MM.1S (cell line): Measurements from ENCODE around the gene PIK3C2A.
"Not testable (repeated sequence)": the region's sequence is repeated elsewhere in the genome, so short reads cannot be mapped to it uniquely, and the experiment has no call there.

ENCODE experiments used
- CTCF ChIP-seq: fragments of 300-600 bp; sonication (generic); IDR thresholded peaks from 2 replicates; pipeline ENCODE4 v1.5.1; 2016; ENCODE audit warnings: antibody characterized with exemption, low read length, mixed read lengths
- EZH2 ChIP-seq: fragments of 300-600 bp; sonication (generic); optimal IDR thresholded peaks from 2 replicates; pipeline ENCODE3; 2017; ENCODE audit warnings: low read depth, mild to moderate bottlenecking, antibody characterized with exemption, low read length, mixed read lengths

GRCh38 chr11:17242954-17243353 lies 35.2 kb upstream of the PIK3C2A start:
- TF ChIP-seq CTCF, EZH2: not testable (repeated sequence)
